H9 (cell line): Measurements from ENCODE around the gene DPAGT1. TPM values are rescaled to one million over a fixed set of nuclear protein-coding genes. Genes with fewer than 3 reads are reported as not detected.

Source experiments
- DNase-seq: peaks from one replicate; pipeline ENCODE4 v3.0.0-alpha.2; 2017
- H2AFZ ChIP-seq: one replicate; pipeline ENCODE4 v1.6.1; 2013; ENCODE audit warnings: mild to moderate bottlenecking, low read length, control low read depth, moderate library complexity
- H2AK5ac ChIP-seq: 2 replicates; pipeline ENCODE4 v1.6.1; 2013; ENCODE audit warnings: low read length, control low read depth, mixed read lengths; ENCODE audit not compliant: insufficient read length
- H2BK120ac ChIP-seq: one replicate; pipeline ENCODE4 v1.6.1; 2013; ENCODE audit warnings: low read depth, mild to moderate bottlenecking, low read length, control low read depth, inconsistent platforms; ENCODE audit not compliant: poor library complexity, severe bottlenecking
- H2BK12ac ChIP-seq: 2 replicates; pipeline ENCODE4 v1.6.1; 2013; ENCODE audit warnings: low read length, control low read depth, mixed read lengths, low read depth; ENCODE audit not compliant: insufficient read length
- H2BK15ac ChIP-seq: 2 replicates; pipeline ENCODE4 v1.6.1; 2013; ENCODE audit warnings: low read depth, low read length, control low read depth
- H2BK20ac ChIP-seq: one replicate; pipeline ENCODE4 v1.6.1; 2013; ENCODE audit warnings: low read depth, mild to moderate bottlenecking, low read length, control low read depth, inconsistent platforms; ENCODE audit not compliant: poor library complexity, severe bottlenecking
- H2BK5ac ChIP-seq: 2 replicates; pipeline ENCODE4 v1.6.1; 2013; ENCODE audit warnings: low read length, control low read depth, mixed read lengths; ENCODE audit not compliant: insufficient read length
- H3K14ac ChIP-seq: 2 replicates; pipeline ENCODE4 v1.6.1; 2013; ENCODE audit warnings: low read length, control low read depth; ENCODE audit not compliant: insufficient read depth
- H3K18ac ChIP-seq: 2 replicates; pipeline ENCODE4 v1.6.1; 2013; ENCODE audit warnings: low read depth, mild to moderate bottlenecking, mixed read lengths, low read length, control low read depth; ENCODE audit not compliant: insufficient read length
- H3K23ac ChIP-seq: 2 replicates; pipeline ENCODE4 v1.6.1; 2013; ENCODE audit warnings: low read length, control low read depth, mixed read lengths, low read depth; ENCODE audit not compliant: insufficient read length
- H3K23me2 ChIP-seq: 2 replicates; pipeline ENCODE4 v1.6.1; 2013; ENCODE audit warnings: low read depth, mild to moderate bottlenecking, mixed read lengths, low read length, control low read depth; ENCODE audit not compliant: insufficient read length, poor library complexity, severe bottlenecking
- H3K27ac ChIP-seq: 2 replicates; pipeline ENCODE4 v1.5.1; 2013; ENCODE audit warnings: low read length, control low read depth, mixed read lengths, low read depth; ENCODE audit not compliant: insufficient read length
- H3K27me3 ChIP-seq: 2 replicates; pipeline ENCODE4 v1.6.1; 2013; ENCODE audit warnings: low read length, control low read depth, inconsistent platforms; ENCODE audit not compliant: insufficient read depth
- H3K4ac ChIP-seq: 2 replicates; pipeline ENCODE4 v1.6.1; 2013; ENCODE audit warnings: low read depth, mild to moderate bottlenecking, control low read depth, inconsistent platforms, low read length, moderate library complexity
- H3K4me1 ChIP-seq: 2 replicates; pipeline ENCODE4 v1.6.1; 2013; ENCODE audit warnings: low read length, control low read depth, inconsistent platforms; ENCODE audit not compliant: insufficient read depth
- H3K4me2 ChIP-seq: 2 replicates; pipeline ENCODE4 v1.6.1; 2013; ENCODE audit warnings: low read length, control low read depth, mixed read lengths; ENCODE audit not compliant: insufficient read length, insufficient read depth
- H3K56ac ChIP-seq: 2 replicates; pipeline ENCODE4 v1.6.1; 2013; ENCODE audit warnings: low read depth, mild to moderate bottlenecking, mixed read lengths, low read length, control low read depth; ENCODE audit not compliant: insufficient read length
- H3K79me1 ChIP-seq: 2 replicates; pipeline ENCODE4 v1.6.1; 2013; ENCODE audit warnings: low read depth, mild to moderate bottlenecking, moderate library complexity, low read length, control low read depth, inconsistent platforms; ENCODE audit not compliant: insufficient read depth, poor library complexity, severe bottlenecking
- H3K79me2 ChIP-seq: 2 replicates; pipeline ENCODE4 v1.6.1; 2013; ENCODE audit warnings: low read length, control low read depth, inconsistent platforms; ENCODE audit not compliant: insufficient read depth
- H3K9ac ChIP-seq: 2 replicates; pipeline ENCODE4 v1.6.1; 2013; ENCODE audit warnings: low read length, control low read depth, mixed read lengths; ENCODE audit not compliant: insufficient read length; ENCODE audit errors: extremely low read depth
- H3K9me3 ChIP-seq: one replicate; pipeline ENCODE4 v1.6.1; 2013; ENCODE audit warnings: low read depth, low read length, inconsistent platforms; ENCODE audit not compliant: control insufficient read depth
- H3T11ph ChIP-seq: one replicate; pipeline ENCODE4 v1.6.1; 2013; ENCODE audit warnings: mild to moderate bottlenecking, low read length, control low read depth, inconsistent platforms
- H4K20me1 ChIP-seq: one replicate; pipeline ENCODE4 v1.6.1; 2013; ENCODE audit not compliant: control insufficient read depth, insufficient read length, insufficient read depth
- H4K5ac ChIP-seq: 2 replicates; pipeline ENCODE4 v1.6.1; 2013; ENCODE audit warnings: low read depth, mild to moderate bottlenecking, mixed read lengths, low read length, control low read depth; ENCODE audit not compliant: insufficient read length
- H4K8ac ChIP-seq: replicated peaks from 2 replicates; pipeline ENCODE4 v1.6.1; 2013; ENCODE audit warnings: low read length, control low read depth, mixed read lengths, low read depth; ENCODE audit not compliant: insufficient read length
- H4K91ac ChIP-seq: 2 replicates; pipeline ENCODE4 v1.6.1; 2013; ENCODE audit warnings: low read depth, mild to moderate bottlenecking, moderate library complexity, mixed read lengths, low read length, control low read depth; ENCODE audit not compliant: insufficient read length
- H3K27ac Mint-ChIP-seq, 3 experiments: 2 replicates in 2 of 3; 3 replicates in 1 of 3; pipeline ENCODE4 v1.8.0; 2020 to 2021; ENCODE audit warnings: mixed read lengths in 3 of 3, mild to moderate bottlenecking in 1 of 3, moderate library complexity in 1 of 3
- H3K27me3 Mint-ChIP-seq: 2 replicates; pipeline ENCODE4 v1.8.0; 2021; ENCODE audit warnings: low read depth, mild to moderate bottlenecking, moderate library complexity, mixed read lengths
- H3K36me3 Mint-ChIP-seq, 3 experiments: 2 replicates in 2 of 3; 3 replicates in 1 of 3; pipeline ENCODE4 v1.8.0; 2020 to 2021; ENCODE audit warnings: low read depth in 3 of 3, mixed read lengths in 3 of 3; ENCODE audit not compliant: insufficient read depth in 1 of 3
- H3K4me1 Mint-ChIP-seq, 2 experiments: 2 replicates each; pipeline ENCODE4 v1.8.0; 2020; ENCODE audit warnings: mixed read lengths in 2 of 2
- H3K4me3 Mint-ChIP-seq, 2 experiments: 2 replicates in 1 of 2; 3 replicates in 1 of 2; pipeline ENCODE4 v1.8.0; 2020 to 2021; ENCODE audit warnings: mild to moderate bottlenecking in 2 of 2, mixed read lengths in 2 of 2, moderate library complexity in 1 of 2
- H3K9me3 Mint-ChIP-seq, 2 experiments: 2 replicates in 1 of 2; 3 replicates in 1 of 2; pipeline ENCODE4 v1.8.0; 2020; ENCODE audit warnings: mild to moderate bottlenecking in 2 of 2, mixed read lengths in 2 of 2, moderate library complexity in 1 of 2
- WGBS: extraction: QIAGEN DNeasy Blood & Tissue Kit; methylation state at CpG from one replicate; pipeline ENCODE4 v1.1.7; 2013; ENCODE audit warnings: missing lambda C conversion rate, low lambda C conversion rate, mixed read lengths; ENCODE audit not compliant: insufficient read length; ENCODE audit errors: extremely low coverage; 5-methylcytosine and 5-hydroxymethylcytosine counted together
- total RNA-seq: library from RNA; stranded (reverse); gene quantifications from 2 replicates; pipeline ENCODE4 v1.2.1, GENCODE V29; 2021
- TF ChIP-seq, protein P1 (sequence below): fragments of 200-600 bp; sonication (generic); conservative IDR thresholded peaks from 3 replicates; pipeline ENCODE4 v1.8.0; 2021; ENCODE audit warnings: antibody characterized with exemption, mild to moderate bottlenecking

The DPAGT1 gene
- total RNA-seq, 1 experiment from 2014 or later: 43.6 TPM

DNA sequence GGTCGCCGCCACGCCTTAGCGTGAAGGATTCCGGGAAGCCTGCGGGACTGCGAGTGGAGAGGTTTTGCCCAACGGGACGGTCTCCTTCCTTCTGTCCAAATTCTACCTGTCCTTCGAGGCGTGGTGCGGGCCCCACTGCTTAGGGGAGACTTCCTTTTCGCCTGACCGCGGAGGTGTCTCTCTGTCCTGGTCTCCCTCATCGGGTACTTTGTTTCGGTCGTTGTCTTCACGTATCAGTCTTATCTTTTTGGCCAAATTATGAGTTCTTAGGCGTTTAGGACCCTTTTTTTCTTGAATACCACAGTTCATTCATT, 20.1 kb upstream of the DPAGT1 start:
- no peak overlapping the region for H2AFZ ChIP-seq
- Mint-ChIP-seq H3K4me3 (peak overlapping the region; percentile 93 to 94), H3K9me3 (no peaks in the 10 kb centered on the region; a peak in 1 of 5 replicates), H3K27ac (peak overlapping the region; percentile 0 to 62 (median 52); a peak in 6 of 7 replicates), H3K27me3 (no peaks in the 10 kb centered on the region; the same call in 1 of the 2 replicates), H3K36me3 (peaks cover 0 to 18% (median 17%) of the 10 kb centered on the region in 3 experiments; a peak in 6 of 7 replicates), H3K4me1 (peaks cover 18 to 20% of the 10 kb centered on the region in 2 experiments)
- H3K9ac ChIP-seq: peak overlapping the region; percentile 71
- no peak overlapping the region for H3K27ac ChIP-seq
- no peak overlapping the region for H2BK120ac ChIP-seq
- H2BK12ac ChIP-seq: no peak overlapping the region
- no peak overlapping the region for H2BK20ac ChIP-seq
- H3K79me1 ChIP-seq: peaks cover 6% of the 10 kb centered on the region
- H3K27me3 ChIP-seq: no peaks in the 10 kb centered on the region
- H2AK5ac ChIP-seq: no peak overlapping the region
- TF ChIP-seq, protein P1, sequence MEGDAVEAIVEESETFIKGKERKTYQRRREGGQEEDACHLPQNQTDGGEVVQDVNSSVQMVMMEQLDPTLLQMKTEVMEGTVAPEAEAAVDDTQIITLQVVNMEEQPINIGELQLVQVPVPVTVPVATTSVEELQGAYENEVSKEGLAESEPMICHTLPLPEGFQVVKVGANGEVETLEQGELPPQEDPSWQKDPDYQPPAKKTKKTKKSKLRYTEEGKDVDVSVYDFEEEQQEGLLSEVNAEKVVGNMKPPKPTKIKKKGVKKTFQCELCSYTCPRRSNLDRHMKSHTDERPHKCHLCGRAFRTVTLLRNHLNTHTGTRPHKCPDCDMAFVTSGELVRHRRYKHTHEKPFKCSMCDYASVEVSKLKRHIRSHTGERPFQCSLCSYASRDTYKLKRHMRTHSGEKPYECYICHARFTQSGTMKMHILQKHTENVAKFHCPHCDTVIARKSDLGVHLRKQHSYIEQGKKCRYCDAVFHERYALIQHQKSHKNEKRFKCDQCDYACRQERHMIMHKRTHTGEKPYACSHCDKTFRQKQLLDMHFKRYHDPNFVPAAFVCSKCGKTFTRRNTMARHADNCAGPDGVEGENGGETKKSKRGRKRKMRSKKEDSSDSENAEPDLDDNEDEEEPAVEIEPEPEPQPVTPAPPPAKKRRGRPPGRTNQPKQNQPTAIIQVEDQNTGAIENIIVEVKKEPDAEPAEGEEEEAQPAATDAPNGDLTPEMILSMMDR: no peak
- peaks cover 8% of the 10 kb centered on the region for H3K79me2 ChIP-seq
- H3K23ac ChIP-seq: no peak overlapping the region
- H3K56ac ChIP-seq: no peak overlapping the region
- no peak overlapping the region; the same call in 1 of the 2 replicates for H3K14ac ChIP-seq
- H2BK5ac ChIP-seq: no peak overlapping the region
- H4K5ac ChIP-seq: no peak overlapping the region
- H4K20me1 ChIP-seq: no peaks in the 10 kb centered on the region
- no peak overlapping the region for H3T11ph ChIP-seq
- H3K4me1 ChIP-seq: peaks cover 4% of the 10 kb centered on the region; the same call in 1 of the 2 replicates
- H3K9me3 ChIP-seq: no peaks in the 10 kb centered on the region
- peaks cover 9% of the 10 kb centered on the region for H3K23me2 ChIP-seq
- H4K8ac ChIP-seq: no peak overlapping the region
- H3K4ac ChIP-seq: no peak overlapping the region
- H4K91ac ChIP-seq: no peak overlapping the region
- no CpG with 5 or more reads among the region's 20 CpGs for WGBS
- H3K4me2 ChIP-seq: peak overlapping the region; percentile 74
- no peak overlapping the region for H3K18ac ChIP-seq
- H2BK15ac ChIP-seq: no peak overlapping the region
- no peak for DNase-seq
